Body of pancreas (tissue), 4 donors: ENCODE measurements around the gene HECW1. TPM values are rescaled to one million over a fixed set of nuclear protein-coding genes. Genes with fewer than 3 reads are reported as not detected.

Experiments used
- ATAC-seq: fragments of 150-250 bp; one replicate; pipeline ENCODE4 v1.9.1; 2016
- DNase-seq, 4 donors: peaks; one replicate each; pipeline ENCODE4 v3.0.0-alpha.2; 2019
- H3K27ac ChIP-seq, 4 donors: fragments of 200-600 bp; sonication (generic); 1 replicate in 3 of 4; 2 replicates in 1 of 4; pipeline versions ENCODE4 v1.5.1 to v1.6.1; 2016 to 2019; ENCODE audit warnings: mild to moderate bottlenecking in 1 of 4, mixed read lengths in 1 of 4, moderate library complexity in 1 of 4
- H3K27me3 ChIP-seq, 2 donors: fragments of 200-600 bp; sonication (generic); one replicate each; pipeline ENCODE4 v1.6.0; 2016; ENCODE audit warnings: mild to moderate bottlenecking in 1 of 2
- H3K36me3 ChIP-seq, 2 donors: fragments of 200-600 bp; sonication (generic); replicated peaks in 1 of 2; 2 replicates each; pipeline ENCODE4 v1.5.1; 2016; ENCODE audit warnings: low read depth in 2 of 2; ENCODE audit not compliant: insufficient read depth in 1 of 2
- H3K4me1 ChIP-seq: fragments of 200-600 bp; sonication (generic); one replicate; pipeline ENCODE4 v1.6.0; 2016
- H3K4me3 ChIP-seq, 2 donors: fragments of 200-600 bp; sonication (generic); 1 replicate in 1 of 2; 2 replicates in 1 of 2; pipeline ENCODE4 v1.5.1; 2016 to 2019
- H3K9me3 ChIP-seq, 3 donors: fragments of 200-600 bp; sonication (generic); 1 replicate in 2 of 3; 2 replicates in 1 of 3; pipeline ENCODE4 v1.5.1; 2016
- POLR2A ChIP-seq, 3 donors: fragments of 450-650 bp; IDR thresholded peaks; one replicate each; pipeline ENCODE4 v1.6.1; 2016; ENCODE audit warnings: antibody characterized with exemption in 3 of 3, mild to moderate bottlenecking in 2 of 3
- WGBS, 2 donors: methylation state at CpG; one replicate each; pipeline ENCODE4 v1.1.5; 2017; 5-methylcytosine and 5-hydroxymethylcytosine counted together
- intact Hi-C: fragments of 100-400 bp; cut with DNase I; formaldehyde crosslinking; loops from one replicate; pipeline ENCODE4 v1.15.1; 2023
- total RNA-seq, 2 donors: library from RNA; depleted of rRNA; stranded (reverse); fragments of >200 nt; gene quantifications; one replicate each; pipeline ENCODE4 v1.1.0, GENCODE V29; 2016
- TF ChIP-seq, protein P1 (sequence below), 7 experiments: fragments of 450-650 bp in 4 of 7; fragments of 200-600 bp in 3 of 7; sonication (generic) in 3 of 7; IDR thresholded peaks; one replicate each; pipeline ENCODE4 v1.5.1; 2016 to 2019; ENCODE audit warnings: antibody characterized with exemption in 7 of 7

The HECW1 gene
- total RNA-seq, 2 donors from 2014 or later = under 0.01 TPM; not detected in 1

DNA sequence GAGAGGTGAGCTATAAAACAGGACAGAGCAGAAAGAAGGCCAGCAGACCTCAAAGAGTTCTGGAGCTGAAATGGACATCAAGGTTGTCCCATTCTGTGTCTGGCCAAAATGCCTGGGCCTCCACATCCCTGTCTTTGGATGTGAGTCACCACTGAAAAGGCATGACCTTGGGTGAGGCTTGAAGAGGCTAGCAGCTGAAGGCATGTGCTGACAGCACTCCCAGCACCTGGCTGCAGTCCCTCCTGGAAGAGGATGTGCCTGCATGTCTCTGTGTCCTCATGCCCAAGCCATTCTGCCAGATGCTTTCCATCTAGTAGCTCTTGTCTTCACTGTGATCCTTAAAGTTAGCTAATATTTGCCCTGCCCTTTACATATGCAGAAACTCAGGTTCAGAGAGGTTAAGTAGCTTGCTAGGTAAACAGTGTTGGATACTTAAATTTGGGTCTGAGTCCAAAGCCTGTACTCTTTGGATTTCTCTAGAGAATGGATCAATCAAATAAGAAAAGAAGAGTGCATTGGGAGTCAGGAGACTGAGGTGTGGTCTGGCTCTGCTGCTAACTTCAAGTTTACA is 35.8 kb downstream of the HECW1 start:
- Histone ChIP-seq H3K9me3 (no peaks in the 10 kb centered on the region), H3K27ac (no peak overlapping the region), H3K36me3 (no peaks in the 10 kb centered on the region), H3K4me3 (no peak overlapping the region), H3K27me3 (no peaks in the 10 kb centered on the region), H3K4me1 (no peaks in the 10 kb centered on the region)
- TF ChIP-seq POLR2A (IDR thresholded peaks at IDR 0.05) = no peak
- TF ChIP-seq, protein P1, sequence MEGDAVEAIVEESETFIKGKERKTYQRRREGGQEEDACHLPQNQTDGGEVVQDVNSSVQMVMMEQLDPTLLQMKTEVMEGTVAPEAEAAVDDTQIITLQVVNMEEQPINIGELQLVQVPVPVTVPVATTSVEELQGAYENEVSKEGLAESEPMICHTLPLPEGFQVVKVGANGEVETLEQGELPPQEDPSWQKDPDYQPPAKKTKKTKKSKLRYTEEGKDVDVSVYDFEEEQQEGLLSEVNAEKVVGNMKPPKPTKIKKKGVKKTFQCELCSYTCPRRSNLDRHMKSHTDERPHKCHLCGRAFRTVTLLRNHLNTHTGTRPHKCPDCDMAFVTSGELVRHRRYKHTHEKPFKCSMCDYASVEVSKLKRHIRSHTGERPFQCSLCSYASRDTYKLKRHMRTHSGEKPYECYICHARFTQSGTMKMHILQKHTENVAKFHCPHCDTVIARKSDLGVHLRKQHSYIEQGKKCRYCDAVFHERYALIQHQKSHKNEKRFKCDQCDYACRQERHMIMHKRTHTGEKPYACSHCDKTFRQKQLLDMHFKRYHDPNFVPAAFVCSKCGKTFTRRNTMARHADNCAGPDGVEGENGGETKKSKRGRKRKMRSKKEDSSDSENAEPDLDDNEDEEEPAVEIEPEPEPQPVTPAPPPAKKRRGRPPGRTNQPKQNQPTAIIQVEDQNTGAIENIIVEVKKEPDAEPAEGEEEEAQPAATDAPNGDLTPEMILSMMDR (IDR thresholded peaks at IDR 0.05) = no peak
- no peak for DNase-seq
- intact Hi-C loops = no loop called here
- no peak for ATAC-seq

DNA sequence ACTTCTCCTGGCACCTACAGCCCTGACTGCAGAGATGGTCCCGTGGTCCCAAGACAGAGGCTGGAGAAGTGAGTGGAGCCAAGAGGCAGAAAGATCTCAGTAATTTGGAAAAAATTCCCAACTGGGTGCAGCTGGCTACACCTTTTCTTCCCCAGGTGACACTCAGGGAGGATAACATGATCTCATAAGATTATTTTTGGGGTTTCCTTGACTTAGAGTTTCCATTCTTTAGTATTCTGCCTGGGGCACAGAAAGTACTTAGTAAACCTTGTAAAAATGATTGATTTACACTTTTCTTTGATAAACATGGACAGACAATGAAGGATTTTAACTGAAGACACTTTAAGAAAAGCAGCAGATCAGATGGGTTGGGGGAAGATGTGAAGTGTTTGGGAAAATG is 38.6 kb downstream of the HECW1 start:
- intact Hi-C loops = no loop called here
- WGBS, 2 donors = 59 to 62% methylated on average over 1 of the region's 1 CpG
- TF ChIP-seq, protein P1 (IDR thresholded peaks at IDR 0.05) = no peak
- no peak for TF ChIP-seq POLR2A (IDR thresholded peaks at IDR 0.05)

DNA sequence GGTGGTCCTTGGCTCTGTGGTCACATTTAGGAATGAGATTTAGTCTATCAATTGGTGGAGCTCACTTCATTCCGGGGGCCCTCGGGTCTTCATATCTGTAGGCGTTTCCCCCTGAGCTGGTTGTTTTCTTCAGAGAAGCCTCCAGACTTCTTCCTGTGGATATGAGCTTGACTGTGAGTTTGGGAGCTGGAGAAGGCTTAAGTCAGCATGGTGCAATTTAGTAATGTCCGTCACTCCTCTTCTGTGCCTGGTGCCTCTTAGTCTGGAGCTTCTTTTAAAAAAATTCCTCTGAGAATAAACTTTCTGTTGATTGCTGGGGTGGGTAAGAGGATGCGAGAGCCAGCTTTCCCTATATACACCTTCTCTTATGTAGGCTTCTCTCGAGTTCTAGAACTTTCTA is 40.2 kb downstream of the HECW1 start:
- Histone ChIP-seq H3K4me1 (no peaks in the 10 kb centered on the region), H3K4me3 (no peak overlapping the region), H3K27me3 (no peaks in the 10 kb centered on the region), H3K9me3 (no peaks in the 10 kb centered on the region), H3K36me3 (no peaks in the 10 kb centered on the region), H3K27ac (no peak overlapping the region)
- intact Hi-C loops = no loop called here
- TF ChIP-seq POLR2A (IDR thresholded peaks at IDR 0.05) = no peak
- TF ChIP-seq, protein P1 (IDR thresholded peaks at IDR 0.05) = no peak
- no peak for DNase-seq
- WGBS, 2 donors = 54 to 58% methylated on average over 6 of the region's 6 CpGs
- ATAC-seq = no peak

More for the DNA sequence above, 38.6 kb downstream of the HECW1 start:
- DNase-seq (no peak), ATAC-seq (no peak)
- Histone ChIP-seq H3K9me3 (no peaks in the 10 kb centered on the region), H3K27me3 (no peaks in the 10 kb centered on the region), H3K27ac (no peak overlapping the region), H3K4me1 (no peaks in the 10 kb centered on the region), H3K4me3 (no peak overlapping the region), H3K36me3 (no peaks in the 10 kb centered on the region)

DNA sequence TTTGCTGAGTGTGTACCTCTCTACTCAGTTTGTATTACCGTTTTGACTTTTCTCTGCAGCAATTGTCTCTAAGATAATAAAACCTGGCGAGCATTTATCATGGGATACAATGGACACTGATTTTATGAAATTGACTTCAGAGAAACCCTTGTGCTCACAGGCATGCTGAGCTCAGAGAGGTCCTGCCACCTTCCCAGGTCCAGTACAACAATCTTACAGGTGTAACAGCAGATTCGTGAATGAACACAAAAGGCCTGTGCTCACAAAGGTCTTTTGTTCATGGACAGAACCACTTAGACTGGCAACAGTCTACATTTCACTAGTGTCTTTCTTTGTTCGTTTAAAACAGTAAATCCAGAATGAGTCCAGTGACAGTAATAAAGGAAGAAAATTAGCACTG is 43.2 kb downstream of the HECW1 start:
- intact Hi-C loops = no loop called here
- no peaks in the 10 kb centered on the region for H3K36me3 ChIP-seq
- WGBS, 2 donors = 18 to 24% methylated on average over 4 of the region's 4 CpGs
- H3K27me3 ChIP-seq = no peaks in the 10 kb centered on the region
- H3K4me3 ChIP-seq = no peak overlapping the region
- TF ChIP-seq, protein P1 (IDR thresholded peaks at IDR 0.05) = no peak
- TF ChIP-seq POLR2A (IDR thresholded peaks at IDR 0.05) = no peak
- ATAC-seq = no peak
- DNase-seq = no peak
- no peaks in the 10 kb centered on the region for H3K4me1 ChIP-seq
- no peak overlapping the region for H3K27ac ChIP-seq
- H3K9me3 ChIP-seq = no peaks in the 10 kb centered on the region

DNA sequence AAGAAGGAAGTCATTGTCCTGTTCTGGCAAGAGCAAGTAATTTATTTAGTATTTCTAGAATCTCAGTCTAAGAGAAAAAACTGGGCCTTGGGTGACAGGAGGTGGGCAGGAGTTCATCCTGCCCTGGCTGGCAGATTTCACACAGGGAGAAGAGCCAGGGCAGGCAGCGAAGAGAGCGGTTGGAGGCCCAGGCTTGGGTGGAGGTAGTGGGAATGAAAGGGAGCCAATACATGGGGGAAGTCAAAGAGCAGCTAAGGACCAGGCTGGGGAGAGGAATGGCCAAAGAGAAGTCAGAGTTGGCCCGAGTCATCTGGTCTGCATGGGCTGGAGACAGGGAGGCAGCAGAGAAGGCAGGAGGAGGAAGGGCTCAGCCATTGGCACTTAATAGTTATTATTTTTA is 51.4 kb downstream of the HECW1 start:
- H3K4me3 ChIP-seq = no peak overlapping the region
- no peak for TF ChIP-seq POLR2A (IDR thresholded peaks at IDR 0.05)
- TF ChIP-seq, protein P1 (IDR thresholded peaks at IDR 0.05) = no peak
- no peaks in the 10 kb centered on the region for H3K9me3 ChIP-seq
- H3K27me3 ChIP-seq = no peaks in the 10 kb centered on the region
- intact Hi-C loops = no loop called here
- WGBS, 2 donors = 84 to 88% methylated on average over 3 of the region's 3 CpGs
- DNase-seq (no peak), ATAC-seq (no peak)
- no peak overlapping the region for H3K27ac ChIP-seq
- no peaks in the 10 kb centered on the region for H3K36me3 ChIP-seq
- no peaks in the 10 kb centered on the region for H3K4me1 ChIP-seq
